NCI-H446 treated with DMSO at 0.1 percent for 48 hours (cell line): ENCODE data around the gene CCDC97.
A peak's percentile ranks its signal among the peaks of the same experiment; 100 is the strongest.
"Not testable (repeated sequence)": the region's sequence is repeated elsewhere in the genome, so short reads cannot be mapped to it uniquely, and the experiment has no call there.

Source experiments
- DNase-seq: peaks from one replicate; lab custom pipeline; 2025; lab: John Stamatoyannopoulos, UW

CCDC97 gene

DNA sequence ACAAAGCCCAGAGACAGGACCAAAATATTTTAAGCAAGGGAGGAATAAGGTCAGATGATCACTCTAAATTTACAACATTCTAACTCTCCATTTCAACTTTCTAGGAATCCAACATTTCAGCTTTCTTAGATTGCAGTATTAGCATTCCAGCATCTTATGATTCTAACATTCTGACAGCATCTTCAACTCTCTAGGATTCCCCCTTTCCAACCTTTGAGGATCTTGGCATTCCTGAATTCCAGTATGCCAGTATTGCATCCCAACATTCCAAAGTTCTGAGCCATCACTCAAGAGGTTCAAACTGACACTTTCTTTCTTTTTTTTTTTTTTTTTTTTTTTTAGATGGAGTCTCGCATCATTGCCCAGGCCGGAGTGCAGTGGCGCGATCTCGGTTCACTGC lies 30.0 kb downstream of the CCDC97 start:
- DNase-seq = no peak

DNA sequence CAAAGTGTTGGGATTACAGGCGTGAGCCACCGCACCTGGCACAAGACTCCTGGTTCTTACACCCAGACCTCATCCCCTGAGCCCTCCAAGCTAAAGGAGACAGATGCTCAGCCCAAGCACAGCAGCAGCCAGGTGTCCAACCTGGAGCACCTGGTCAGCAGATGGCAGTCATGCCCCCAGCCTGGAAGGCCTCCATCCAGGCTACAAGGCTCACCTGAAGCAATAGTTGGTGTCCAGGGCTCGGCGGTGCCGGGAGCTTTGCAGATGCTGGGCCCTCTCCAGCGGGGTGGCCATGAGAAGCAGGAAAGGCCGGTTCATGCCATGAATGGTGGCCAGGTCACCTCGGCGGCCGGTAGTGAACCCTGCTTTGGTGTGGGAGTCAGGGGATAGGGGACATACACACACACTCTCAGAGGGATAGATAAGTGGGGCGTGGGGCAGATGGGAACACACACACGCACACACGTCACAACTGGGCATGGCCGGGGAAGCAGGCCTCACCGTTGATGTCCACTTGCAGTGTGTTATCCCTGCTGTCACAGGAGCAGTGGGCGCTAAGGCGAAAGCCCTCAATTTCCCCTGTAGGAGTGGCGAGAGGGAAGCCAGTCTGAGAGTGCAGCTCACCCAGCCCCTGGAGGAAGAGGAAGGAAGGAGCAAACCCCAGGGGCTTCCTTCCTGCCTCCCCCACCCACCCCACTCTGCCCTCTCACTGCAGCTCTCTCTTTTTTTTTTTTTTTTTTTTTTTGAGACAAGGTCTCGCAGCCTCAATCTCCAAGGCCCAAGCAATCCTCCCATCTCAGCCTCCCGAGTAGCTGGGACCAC lies 31.9 kb downstream of the CCDC97 start:
- no peak for DNase-seq

DNA sequence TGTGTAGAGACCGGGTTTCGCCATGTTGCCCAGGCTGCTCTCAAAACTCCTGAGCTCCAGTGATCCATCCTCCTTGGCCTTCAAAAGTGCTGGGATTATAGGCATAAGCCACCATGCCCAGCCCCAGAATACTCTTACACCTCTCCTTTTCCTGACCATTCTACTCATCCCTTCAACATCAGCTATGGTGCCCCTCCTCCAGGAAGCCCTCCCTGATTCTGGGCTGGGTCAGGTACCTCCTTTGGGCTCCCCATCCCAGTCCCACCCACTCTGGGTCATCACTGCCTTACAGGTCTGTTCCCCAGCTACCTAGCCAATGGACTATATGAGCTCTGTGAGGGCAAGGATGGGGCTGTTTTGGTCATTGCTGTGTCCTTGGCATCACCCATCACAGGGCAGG lies 34.2 kb downstream of the CCDC97 start:
- no peak for DNase-seq

DNA sequence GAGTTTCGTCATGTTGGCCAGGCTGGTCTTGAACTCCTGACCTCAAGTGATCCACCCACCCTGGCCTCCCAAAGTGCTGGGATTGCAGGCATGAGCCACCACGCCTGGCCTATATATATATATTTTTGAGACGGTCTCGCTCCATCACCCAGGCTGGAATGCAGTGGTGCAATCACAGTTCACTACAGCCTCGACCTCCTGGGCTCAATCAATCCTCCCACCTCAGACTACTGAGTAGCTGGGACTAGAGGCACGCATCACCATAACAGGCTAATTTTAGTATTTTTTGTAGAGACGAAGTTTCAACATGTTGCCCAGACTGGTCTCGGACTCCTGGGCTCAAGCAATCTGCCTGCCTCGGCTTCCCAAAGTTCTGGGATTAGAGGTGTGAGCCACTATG lies 36.9 kb downstream of the CCDC97 start:
- DNase-seq = not testable (repeated sequence)

DNA sequence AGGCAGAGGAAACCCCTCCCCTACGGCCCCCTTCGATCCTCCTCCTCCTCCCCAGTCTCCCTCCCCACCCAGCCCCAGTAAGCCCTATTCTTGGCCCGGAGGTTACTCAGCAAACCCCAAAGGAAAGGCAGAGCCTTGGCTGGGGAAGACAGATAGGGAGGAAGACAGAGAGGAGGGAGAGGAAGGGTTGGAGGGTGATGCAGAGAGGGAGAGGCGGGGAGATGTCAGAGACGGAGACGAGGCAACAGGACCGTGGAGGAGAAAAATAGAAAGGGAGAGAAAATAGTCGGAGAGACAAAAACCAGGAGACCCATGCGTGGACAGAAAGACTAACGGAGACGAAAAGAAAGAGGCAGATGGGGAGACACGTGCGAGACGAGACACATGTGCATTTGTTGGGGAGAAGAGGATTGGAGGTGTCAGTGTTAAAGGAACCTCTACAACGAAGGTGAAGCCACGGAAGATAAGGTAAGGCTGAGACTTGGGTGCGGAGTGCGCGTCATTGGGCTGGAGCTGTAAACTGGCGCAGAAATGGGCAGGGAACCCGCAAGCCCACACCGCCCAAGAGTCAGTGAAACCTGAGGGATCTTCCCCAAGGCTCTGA lies 40.9 kb downstream of the CCDC97 start:
- DNase-seq = no peak

DNA sequence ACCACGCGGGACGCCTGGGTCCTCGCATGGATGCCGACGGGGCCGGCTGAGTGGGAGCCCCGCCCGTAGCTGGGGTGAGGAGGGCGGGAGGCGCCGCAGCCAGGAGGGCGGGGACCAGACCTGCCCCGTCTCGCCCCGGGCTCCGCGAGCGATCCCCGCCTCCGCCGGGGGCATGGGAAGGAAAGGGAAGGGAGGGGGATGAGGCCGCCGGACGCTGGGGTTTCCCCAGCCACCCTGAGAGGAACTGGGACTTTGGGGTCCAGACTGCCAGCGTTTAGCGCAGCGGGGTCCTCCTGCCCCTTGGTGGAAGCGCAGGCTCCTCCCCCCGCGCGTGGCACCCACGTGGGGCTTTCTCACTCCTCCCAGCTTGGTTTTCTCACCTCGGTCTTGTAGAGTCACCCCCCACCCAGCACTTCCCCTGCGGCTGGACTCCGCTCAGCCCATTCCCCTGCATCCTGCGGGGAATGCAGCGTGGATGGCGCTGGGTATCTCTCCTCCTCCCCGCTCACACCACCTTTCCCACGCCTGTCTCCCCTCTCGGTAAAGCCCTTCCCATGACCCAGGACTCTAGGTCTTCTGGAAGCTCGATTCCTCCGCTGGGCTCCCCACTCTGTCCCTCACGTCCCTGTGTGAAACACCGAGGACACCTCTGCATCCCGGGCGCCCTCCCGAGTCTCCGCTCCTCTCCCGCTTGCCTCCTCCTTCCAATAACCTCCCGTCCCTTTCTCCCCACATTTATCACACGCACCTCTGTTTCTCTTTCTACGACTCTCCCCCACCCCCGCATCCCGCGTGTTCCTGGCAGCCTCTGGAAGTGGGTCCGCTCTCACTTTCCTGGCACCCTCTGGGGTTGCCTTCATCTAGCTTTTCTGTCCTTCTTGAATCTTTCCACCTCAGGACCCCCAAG lies 41.6 kb downstream of the CCDC97 start:
- DNase-seq = no peak

DNA sequence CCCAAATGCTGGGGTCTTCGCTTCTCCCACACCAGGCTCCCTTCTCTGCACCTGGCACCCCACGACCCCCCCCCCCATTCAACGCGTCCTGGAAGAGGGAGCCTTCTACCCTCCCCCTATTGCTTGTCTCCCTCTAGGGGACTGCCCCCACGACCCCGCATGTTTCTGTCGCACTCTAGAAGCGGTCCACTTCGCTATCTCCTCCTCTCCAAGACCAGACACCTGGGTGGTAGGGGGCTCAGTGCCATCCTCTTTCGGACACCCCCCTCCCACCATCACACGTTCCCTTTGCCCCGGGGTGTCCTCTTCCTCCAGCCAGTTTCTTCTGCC lies 42.3 kb downstream of the CCDC97 start:
- DNase-seq = no peak

DNA sequence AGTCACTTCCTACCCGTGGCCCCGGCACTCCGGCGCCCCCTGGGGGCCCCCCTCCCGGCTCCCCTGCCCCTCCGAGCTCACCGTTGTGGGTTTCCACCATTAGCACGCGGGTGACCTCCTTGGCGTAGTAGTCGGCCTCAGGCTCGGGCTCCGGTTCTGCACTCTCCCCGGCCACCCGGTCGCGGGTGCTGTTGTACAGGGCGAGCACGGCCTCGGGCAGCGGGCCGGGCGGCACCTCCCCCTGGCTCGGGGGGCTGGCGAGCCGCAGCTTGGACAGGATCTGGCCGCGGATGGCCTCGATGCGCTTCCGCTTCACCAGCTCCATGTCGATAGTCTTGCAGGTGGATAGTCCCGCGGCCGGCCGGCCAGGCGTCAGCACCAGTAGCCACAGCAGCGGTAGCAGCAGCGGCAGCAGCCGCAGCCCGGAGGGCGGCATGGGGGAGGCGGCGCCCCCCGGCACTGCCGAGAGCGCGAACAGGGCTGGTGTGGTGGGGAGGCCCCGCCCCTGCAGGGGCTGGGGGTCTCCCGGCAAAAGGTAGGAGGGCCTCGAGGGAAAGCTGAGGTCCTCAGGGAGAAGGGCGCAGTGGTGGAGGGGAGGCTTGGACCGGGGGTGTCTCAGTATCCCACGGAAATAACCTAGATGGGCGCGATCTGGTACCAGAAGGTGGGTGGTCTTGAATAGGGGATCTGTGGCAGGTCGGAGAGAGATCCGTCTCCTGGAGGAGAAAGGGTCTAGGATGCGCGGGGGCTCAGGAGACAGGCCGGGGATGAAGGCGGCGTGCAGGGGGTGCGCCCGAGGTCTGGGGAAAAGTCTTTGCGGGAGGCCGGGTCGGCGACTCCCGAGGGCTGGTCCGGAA lies 42.9 kb downstream of the CCDC97 start:
- no peak for DNase-seq

DNA sequence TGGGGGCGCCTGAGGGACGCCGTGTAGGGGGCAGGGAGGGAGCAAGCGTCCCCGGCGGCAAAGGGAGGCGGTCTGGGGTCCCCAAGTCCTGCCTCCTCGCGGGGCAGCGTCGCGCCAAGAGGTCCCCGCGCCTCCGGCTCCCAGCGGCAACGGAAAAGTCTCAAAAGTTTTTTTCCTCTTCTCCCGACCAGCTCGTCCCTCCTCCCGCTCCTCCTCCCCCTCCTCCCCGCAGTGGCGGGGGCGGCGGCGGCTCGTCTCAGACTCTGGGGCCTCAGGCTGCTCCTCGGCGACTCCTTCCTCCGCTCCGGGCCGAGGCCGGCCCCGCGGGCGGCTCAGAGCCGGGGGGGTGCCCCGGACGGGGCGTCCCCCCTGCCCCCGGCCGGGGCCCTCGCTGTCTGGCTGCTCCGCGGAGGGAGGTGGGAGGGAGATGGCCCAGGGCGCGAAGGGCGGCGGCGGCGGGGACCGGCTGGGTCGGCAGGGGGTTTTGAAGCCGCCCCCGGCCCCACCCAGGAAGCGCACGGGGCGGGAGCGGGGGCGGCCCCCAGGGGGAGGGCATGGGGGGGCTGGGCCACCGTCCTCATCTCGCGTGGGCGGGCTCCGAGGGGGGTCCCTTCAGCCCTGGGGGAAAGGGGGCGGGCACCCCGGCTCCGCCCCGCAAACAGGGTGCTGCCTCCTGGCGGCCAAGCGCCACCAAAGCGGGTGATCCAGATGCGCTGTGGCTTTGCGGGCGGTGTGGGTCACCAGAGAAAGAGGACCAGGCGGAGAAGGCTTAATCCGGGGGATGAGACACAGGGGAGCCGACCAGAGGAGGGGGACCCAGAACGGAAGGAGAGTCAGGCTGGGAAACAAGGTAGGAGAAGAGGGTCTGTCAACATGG lies 43.7 kb downstream of the CCDC97 start, which contains the start of gene TGFB1:
Gene TGFB1 (minus strand): TSS at position 457 of the 877 bp plus-strand sequence. CDS start 878 bp downstream, outside the sequence.
- DNase-seq = no peak

DNA sequence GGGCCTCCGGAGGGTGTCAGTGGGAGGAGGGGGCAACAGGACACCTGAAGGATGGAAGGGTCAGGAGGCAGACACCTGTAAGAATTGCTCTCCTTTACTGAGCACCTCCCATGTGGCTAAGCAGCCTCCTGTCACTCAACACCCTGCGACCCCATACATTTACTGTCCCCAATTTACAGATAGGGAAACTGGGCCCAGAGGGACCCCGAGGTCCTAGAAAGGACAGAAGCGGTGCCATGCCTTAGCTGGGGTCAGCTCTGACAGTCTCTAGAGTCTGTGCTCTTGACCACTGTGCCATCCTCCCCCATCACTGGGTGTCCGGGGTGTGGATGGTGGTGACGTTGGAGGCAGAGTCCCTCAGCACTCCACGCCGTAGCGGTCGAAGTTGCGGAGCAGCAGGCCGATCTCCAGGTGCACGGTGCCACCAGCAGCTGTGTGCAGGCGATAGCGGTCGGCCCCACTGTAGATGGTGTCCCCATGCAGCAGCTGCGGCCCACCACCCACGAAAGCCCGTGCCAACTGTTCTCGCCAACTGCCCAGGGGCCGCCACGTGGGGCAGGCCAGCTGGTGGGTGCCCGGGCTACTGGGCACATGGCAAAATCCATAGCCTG lies 44.5 kb downstream of the CCDC97 start:
- no peak for DNase-seq

DNA sequence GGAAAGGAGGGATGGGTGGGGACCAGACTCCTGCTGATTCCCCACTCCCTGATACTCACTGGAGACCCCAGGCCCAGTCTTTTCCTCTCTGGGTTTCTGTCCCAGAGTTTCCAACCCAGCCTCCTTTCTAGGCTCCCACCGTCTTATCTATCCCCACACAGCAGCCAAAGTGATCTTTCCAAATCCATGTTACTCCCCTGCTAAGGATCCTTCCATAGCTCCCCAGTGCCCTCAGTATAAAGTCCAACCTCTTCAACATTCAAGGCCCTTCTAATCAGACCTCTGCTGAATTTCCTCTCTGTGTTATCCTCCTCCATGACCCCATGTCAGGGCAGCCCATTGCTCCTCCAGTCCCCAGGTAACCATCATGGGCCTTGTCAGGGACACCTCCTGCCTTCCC lies 45.1 kb downstream of the CCDC97 start:
- DNase-seq = no peak

DNA sequence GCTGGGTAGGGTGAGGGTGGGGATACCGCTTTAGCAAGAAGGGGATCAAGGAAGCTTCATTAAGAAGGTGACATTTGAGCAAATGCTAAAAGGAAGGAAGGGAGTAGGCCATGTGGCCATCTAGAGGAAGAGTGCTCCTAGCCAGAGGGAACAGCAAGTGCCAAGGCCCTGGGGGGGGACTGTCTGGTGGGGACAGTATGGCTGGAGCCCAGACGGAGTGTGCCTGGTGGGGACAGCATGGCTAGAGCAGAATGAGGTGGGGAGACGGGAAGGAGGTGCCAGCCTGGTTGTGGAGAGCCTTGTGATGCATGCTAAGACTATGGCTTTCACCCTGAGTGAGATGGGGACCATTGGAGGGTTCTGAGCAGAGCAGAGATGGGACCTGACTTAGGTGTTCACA lies 45.8 kb downstream of the CCDC97 start:
- no peak for DNase-seq

DNA sequence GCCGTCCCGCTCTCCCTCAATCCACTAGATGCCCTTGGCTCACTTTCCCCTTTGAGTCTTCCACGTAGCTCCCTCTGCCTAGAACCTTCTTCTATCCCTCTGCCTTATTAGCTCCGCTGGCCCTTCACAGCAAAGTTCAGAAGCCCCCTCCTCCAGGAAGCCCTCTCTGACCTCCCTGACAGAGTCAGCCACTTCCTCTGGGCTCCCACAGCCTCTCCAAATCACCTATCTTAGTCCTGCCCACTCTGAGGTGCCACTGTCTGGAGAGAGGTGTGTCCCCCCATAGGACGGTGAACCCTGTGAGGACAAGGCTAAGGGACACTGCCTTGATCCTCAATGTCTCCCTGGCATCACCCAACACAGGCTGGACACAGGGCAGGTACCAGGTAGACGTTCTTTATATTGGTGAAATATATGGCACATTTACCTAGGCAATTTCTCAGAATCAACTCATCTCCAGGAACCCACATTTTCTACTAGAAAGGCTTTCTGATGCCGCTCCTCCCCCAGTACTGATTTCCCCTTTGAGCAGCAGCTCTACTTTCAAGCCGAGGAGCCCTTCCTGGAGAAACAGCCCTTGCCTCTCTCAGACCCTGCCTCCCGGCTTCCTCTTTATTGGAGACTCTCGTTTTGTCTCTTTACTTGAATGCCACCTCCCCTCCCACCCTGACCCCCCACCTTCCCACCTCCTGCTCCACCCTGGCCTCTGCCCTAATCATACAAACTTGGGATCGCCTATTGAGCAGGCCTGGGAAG lies 47.2 kb downstream of the CCDC97 start:
- no peak for DNase-seq

DNA sequence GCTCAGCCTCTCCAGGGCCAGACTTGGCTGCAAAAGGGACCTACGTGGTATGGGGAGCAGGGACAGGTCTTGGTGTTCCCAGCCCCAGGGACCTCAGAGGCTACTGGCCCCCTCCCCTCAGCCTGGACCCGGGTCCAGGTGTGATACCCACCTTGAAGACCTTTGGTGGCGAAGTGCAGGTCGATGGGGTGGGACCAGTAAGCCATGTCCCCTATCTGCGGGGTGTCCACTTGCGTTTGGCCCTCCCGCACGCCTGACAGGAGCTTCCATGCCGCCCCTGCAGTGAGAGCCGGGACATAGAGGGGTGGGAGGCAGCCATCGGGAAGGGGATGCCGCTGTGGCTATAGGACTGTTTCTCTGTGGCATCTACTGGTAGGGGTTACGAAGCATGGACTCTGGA lies 47.8 kb downstream of the CCDC97 start:
- no peak for DNase-seq

DNA sequence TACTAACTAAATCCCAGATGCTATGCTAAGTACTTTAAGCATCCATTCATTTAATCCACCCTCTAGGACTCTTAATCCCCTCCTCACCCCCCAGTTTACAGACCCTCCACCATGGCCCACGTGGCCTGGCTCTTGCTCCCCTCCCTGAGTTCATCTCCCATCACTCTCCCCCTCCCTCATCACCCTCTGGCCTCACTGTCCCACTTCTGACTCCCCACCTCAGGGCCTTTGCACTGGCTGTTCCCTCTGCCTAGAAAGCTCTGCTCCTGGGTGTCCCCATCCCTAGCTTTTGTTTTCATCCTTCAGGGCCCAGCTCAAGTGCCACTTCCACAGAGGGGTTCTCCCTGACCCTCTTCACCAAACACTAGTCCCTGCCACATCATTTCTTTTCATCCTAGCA lies 49.8 kb downstream of the CCDC97 start:
- DNase-seq = no peak

DNA sequence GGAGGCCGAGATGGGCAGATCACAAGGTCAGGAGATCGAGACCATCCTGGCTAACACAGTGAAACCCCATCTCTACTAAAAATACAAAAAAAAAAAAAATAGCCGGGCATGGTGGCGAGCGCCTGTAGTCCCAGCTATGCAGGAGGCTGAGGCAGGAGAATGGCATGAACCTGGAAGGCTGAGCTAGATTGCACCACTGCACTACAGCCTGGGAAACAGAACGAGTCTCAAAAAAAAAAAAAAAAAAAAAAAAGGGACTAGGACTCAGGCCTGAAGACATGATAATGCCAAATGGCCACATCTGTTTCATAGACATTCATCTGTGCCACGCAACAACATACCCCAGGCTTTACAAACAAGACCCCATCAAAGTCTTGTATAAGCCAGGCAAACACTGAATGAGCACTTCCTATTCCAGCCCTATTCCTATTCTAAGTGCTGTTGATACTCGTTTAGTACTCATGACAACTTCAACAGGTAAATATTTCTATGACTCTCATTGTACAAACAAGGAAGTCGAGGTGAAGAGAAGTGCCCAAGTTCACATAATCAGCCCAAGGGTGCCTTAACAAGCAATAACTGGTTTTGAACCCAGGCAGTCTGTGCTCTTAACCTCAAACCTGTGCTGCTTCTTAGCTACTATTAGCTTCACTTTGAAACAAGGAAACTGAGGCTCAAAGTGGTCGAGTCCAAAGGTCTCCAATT lies 52.3 kb downstream of the CCDC97 start:
- no peak for DNase-seq

DNA sequence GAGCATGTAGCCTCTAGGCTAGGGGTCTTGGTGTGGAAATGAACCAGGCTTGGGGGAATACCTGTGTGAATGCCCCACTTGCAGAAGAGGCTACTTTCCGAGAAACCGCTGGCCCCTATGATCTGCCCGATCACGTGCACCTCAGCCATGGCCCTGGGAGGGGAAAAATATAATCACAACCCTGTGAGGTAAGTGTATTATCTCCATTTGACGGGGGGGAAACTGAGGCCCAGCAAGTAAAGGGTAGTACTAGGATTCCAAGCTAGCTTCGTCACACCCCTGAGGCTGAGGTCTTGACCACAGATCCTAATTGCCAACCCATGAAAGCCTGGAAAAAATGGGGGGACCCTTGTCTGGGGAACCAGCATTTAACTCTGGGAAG lies 53.4 kb downstream of the CCDC97 start:
- no peak for DNase-seq

DNA sequence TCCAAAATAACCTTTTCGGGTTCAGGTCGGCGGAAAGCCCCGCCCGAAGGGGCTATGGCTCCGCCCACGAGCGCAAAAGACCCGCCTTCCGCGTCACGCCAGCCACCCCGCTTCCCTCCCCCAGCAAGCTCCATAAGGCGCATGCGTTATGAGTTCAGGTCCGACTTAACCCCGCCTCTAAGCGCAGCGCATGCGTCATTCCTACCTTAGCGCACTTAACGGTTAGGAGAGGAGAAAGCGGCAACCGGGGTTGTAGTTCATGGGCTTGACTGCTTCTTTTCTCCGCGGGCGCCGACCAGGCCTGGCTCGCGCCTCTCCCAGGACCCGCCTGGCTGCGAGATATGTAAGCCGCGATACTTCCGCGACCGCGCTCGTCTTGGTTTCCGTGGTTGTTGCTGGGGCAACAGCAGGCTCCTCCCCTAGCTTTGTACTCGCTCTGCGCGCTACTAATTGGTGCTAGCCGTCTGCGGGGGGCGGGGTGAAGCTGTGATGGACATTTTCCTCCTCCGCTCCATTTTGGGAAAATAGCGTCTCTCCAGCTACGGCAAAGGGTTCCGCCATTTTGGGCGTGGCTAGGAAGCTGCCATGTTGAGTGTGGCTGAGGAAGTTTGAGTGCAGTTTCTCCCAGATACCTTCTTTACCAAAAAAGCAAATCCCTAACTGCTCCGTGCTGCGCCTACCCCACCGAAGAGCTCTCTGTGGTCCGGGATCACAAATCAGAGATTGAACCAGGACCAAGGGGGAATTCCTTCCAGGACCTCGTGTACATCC lies 54.0 kb downstream of the CCDC97 start, which contains the start of gene B9D2:
Gene B9D2 (minus strand): TSS at position 397 of the 771 bp plus-strand sequence. CDS start 630 bp downstream, outside the sequence.
- DNase-seq = peak; percentile 97
